OCI-LY3 (cell line): ENCODE measurements around the gene CYP2D6.

Source experiments
- H2AFZ ChIP-seq: fragments of 200-600, 300-600 bp; shearing (Covaris generic); 2 replicates; pipeline ENCODE4 v1.6.0; 2014; ENCODE audit warnings: antibody characterized with exemption, low read depth, low read length
- H3K27ac ChIP-seq: fragments of 200-600, 300-600 bp; sonication (generic); 2 replicates; pipeline ENCODE4 v1.5.1; 2014; ENCODE audit warnings: mild to moderate bottlenecking, low read length, moderate library complexity, mixed read lengths
- H3K27me3 ChIP-seq: fragments of 200-600, 300-600 bp; sonication (generic); 2 replicates; pipeline ENCODE4 v1.6.1; 2014; ENCODE audit warnings: low read depth, low read length, mixed read lengths
- H3K36me3 ChIP-seq: fragments of 200-600, 300-600 bp; sonication (generic); replicated peaks from 2 replicates; pipeline ENCODE3; 2014; ENCODE audit warnings: low read depth, low read length, mixed read lengths
- H3K4me1 ChIP-seq: fragments of 300-600, 200-600 bp; sonication (generic); 2 replicates; pipeline ENCODE4 v1.6.1; 2014; ENCODE audit warnings: low read length, mixed read lengths
- H3K4me2 ChIP-seq: fragments of 200-600, 300-600 bp; sonication (generic); 2 replicates; pipeline ENCODE4 v1.6.1; 2014; ENCODE audit warnings: low read length, mixed read lengths
- H3K4me3 ChIP-seq: fragments of 300-600, 200-600 bp; sonication (generic); 2 replicates; pipeline ENCODE4 v1.5.1; 2014; ENCODE audit warnings: antibody characterized with exemption, mild to moderate bottlenecking, low read length, moderate library complexity
- H3K79me2 ChIP-seq: fragments of 300-600, 200-600 bp; shearing (Covaris generic); 2 replicates; pipeline ENCODE4 v1.6.1; 2014; ENCODE audit warnings: mild to moderate bottlenecking, low read length, mixed read lengths
- H3K9ac ChIP-seq: fragments of 300-600, 200-600 bp; shearing (Covaris generic); 2 replicates; pipeline ENCODE4 v1.6.0; 2014; ENCODE audit warnings: mild to moderate bottlenecking, low read length, moderate library complexity
- H3K9me3 ChIP-seq: fragments of 200-600, 300-600 bp; shearing (Covaris generic); 2 replicates; pipeline ENCODE4 v1.6.1; 2014; ENCODE audit warnings: low read length, mixed read lengths; ENCODE audit not compliant: insufficient read depth
- H4K20me1 ChIP-seq: fragments of 200-600, 300-600 bp; sonication (generic); 2 replicates; pipeline ENCODE4 v1.6.1; 2016; ENCODE audit warnings: low read length, mixed read lengths; ENCODE audit not compliant: insufficient read depth
- EZH2phosphoT487 ChIP-seq: fragments of 200-600 bp; shearing (Covaris generic); IDR thresholded peaks from 2 replicates; pipeline ENCODE4 v1.6.1; 2018; ENCODE audit warnings: antibody characterized with exemption, mixed run types, low read depth
- TF ChIP-seq, protein P1 (sequence below): fragments of 200-600, 300-600 bp; sonication (generic); IDR thresholded peaks from 2 replicates; pipeline ENCODE4 v1.5.1; 2014; ENCODE audit warnings: antibody characterized with exemption, low read length, low read depth

CYP2D6 gene

DNA sequence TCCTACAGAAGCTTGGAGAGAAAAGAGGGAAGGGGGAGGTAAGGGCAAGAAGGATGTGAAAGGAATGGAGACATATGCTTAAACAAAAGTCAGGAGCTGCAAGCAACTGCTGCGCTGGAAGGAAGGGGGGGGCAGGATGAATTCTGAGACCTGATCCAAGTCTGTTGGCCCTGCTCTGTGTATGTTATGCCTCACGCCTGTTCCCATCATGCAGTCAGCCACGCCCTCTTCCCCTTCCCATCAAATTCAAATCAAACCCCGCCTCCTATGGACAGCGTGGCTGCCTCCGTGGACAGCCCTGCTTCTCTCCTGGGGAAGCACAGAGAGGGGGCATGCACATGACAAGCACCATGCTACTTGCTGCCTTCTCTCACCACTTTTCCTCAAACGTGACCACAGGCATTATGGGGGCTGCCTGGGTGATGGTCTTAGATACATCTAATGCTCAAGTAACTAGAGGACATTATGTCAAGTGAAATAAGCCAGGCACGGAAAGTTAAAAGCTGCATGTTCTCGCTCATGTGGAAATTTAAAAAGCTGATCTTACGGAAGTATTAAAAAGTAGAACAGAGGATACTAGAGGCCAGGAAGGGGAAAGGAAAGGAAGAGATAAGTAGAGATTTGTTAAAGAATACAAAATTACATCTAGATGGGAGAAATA lies 45.8 kb upstream of the CYP2D6 start:
- Histone ChIP-seq H3K36me3 (peaks cover 16% of the 10 kb centered on the region), H3K4me1 (peaks cover 30% of the 10 kb centered on the region), H3K4me2 (no peak overlapping the region), H3K9ac (no peak overlapping the region), H3K27ac (no peak overlapping the region), H3K79me2 (peaks cover 55% of the 10 kb centered on the region), H2AFZ (no peak overlapping the region), H3K9me3 (no peaks in the 10 kb centered on the region), H3K27me3 (no peaks in the 10 kb centered on the region), H3K4me3 (no peak overlapping the region), H4K20me1 (peaks cover 59% of the 10 kb centered on the region)
- no peak for TF ChIP-seq EZH2phosphoT487
- TF ChIP-seq, protein P1, sequence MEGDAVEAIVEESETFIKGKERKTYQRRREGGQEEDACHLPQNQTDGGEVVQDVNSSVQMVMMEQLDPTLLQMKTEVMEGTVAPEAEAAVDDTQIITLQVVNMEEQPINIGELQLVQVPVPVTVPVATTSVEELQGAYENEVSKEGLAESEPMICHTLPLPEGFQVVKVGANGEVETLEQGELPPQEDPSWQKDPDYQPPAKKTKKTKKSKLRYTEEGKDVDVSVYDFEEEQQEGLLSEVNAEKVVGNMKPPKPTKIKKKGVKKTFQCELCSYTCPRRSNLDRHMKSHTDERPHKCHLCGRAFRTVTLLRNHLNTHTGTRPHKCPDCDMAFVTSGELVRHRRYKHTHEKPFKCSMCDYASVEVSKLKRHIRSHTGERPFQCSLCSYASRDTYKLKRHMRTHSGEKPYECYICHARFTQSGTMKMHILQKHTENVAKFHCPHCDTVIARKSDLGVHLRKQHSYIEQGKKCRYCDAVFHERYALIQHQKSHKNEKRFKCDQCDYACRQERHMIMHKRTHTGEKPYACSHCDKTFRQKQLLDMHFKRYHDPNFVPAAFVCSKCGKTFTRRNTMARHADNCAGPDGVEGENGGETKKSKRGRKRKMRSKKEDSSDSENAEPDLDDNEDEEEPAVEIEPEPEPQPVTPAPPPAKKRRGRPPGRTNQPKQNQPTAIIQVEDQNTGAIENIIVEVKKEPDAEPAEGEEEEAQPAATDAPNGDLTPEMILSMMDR: no peak

DNA sequence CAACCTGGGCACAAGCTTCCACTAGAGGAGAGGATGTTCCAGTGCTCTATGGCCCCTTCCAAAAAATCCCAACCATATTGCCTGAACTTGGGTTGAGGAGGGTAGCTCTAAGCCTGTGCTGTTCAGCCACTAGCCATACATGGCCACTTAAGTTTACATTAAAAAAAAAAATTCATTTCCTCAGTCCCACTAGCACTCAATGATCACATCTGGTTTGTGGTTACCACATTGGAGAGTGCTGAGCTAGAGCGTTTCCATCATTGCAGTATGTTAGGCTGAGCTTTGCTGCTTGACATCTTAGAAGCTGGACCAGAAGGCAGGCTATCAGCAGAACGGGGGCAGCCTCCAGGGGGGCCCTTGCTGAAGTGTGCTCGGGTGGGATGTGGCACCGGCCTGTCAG lies 43.5 kb upstream of the CYP2D6 start:
- H3K4me1 ChIP-seq: peaks cover 30% of the 10 kb centered on the region
- H3K79me2 ChIP-seq: peaks cover 53% of the 10 kb centered on the region
- no peaks in the 10 kb centered on the region for H3K9me3 ChIP-seq
- no peak overlapping the region for H3K9ac ChIP-seq
- TF ChIP-seq EZH2phosphoT487: no peak
- TF ChIP-seq, protein P1: no peak
- no peak overlapping the region for H3K4me2 ChIP-seq
- H3K36me3 ChIP-seq: peaks cover 24% of the 10 kb centered on the region
- peaks cover 58% of the 10 kb centered on the region for H4K20me1 ChIP-seq
- no peaks in the 10 kb centered on the region for H3K27me3 ChIP-seq
- H2AFZ ChIP-seq: no peak overlapping the region
- no peak overlapping the region for H3K27ac ChIP-seq
- no peak overlapping the region for H3K4me3 ChIP-seq

DNA sequence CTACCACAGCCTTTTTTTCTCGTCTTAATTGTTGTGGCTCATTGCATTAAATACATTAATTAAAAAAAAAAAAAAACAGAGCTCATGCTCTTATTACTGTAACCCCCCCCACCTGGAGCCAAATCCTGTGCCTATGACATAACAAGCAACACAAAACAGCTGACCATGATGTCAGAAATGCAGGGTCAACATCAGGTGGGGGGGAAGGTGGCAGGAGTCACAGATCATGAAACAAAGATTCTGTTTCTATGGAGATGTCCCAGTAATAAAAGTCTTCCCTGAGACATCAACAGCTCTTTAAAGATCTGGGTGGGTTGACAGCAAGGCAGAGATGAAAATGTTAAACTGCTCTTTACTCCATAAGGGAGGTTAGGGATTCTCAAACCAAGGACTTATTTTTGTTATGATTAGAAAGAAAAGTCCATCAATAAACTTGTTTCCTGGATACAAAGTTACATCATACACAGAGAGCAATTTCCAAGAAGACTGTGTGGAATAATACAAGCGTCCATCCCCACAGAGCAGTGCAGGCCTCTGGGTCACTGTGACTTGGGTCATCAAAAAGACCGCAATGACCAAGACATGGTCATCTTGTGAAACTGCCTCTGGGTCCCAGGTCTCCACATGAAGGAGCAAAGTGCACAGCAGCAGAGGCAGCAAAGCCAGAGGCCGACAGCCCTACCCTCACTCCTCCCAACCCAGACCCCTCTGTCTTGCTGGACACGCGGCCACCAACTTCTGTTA lies 42.7 kb upstream of the CYP2D6 start:
- Histone ChIP-seq H2AFZ (no peak overlapping the region), H3K4me3 (no peak overlapping the region), H3K9me3 (no peaks in the 10 kb centered on the region), H3K36me3 (peaks cover 24% of the 10 kb centered on the region), H3K79me2 (peaks cover 53% of the 10 kb centered on the region), H3K27me3 (no peaks in the 10 kb centered on the region), H4K20me1 (peaks cover 57% of the 10 kb centered on the region), H3K9ac (no peak overlapping the region), H3K4me2 (no peak overlapping the region), H3K4me1 (peaks cover 30% of the 10 kb centered on the region), H3K27ac (no peak overlapping the region)
- TF ChIP-seq, protein P1: no peak
- no peak for TF ChIP-seq EZH2phosphoT487

DNA sequence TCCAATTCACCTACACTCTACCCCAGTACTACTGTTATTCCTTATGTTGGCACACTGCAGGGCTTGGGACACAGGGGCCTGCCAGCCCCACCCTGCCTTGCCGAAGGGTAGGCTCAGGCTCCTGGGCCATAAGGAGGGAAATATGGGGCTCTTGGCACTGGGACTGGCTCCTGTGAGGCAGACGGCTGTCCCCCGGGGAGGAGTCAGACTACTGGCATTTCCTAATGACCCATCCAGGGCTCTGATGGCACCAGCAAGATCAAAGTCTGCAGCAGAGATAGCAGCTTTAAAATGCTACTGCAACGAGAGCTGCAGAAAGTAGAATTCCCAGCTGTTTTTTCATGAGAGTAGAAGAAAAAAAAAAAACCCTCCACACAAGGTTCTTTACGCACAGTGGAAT lies 42.2 kb upstream of the CYP2D6 start:
- peak overlapping the region; percentile 15; the same call in 1 of the 2 replicates for H3K27ac ChIP-seq
- H3K9me3 ChIP-seq: no peaks in the 10 kb centered on the region
- TF ChIP-seq, protein P1: no peak
- no peak for TF ChIP-seq EZH2phosphoT487
- no peak overlapping the region for H3K9ac ChIP-seq
- H3K4me1 ChIP-seq: peaks cover 25% of the 10 kb centered on the region
- no peaks in the 10 kb centered on the region for H3K27me3 ChIP-seq
- H4K20me1 ChIP-seq: peaks cover 52% of the 10 kb centered on the region
- peaks cover 19% of the 10 kb centered on the region for H3K36me3 ChIP-seq
- no peak overlapping the region for H3K4me3 ChIP-seq
- no peak overlapping the region for H2AFZ ChIP-seq
- peaks cover 48% of the 10 kb centered on the region for H3K79me2 ChIP-seq
- peak overlapping the region; percentile 34 for H3K4me2 ChIP-seq
